Measurements from ENCODE around the gene HYAL1.

HYAL1 gene

GRCh38 chr3:50334339-50335075, 31.1 kb upstream of the HYAL1 start:
- DNase-seq (ENCODE audit: low read depth) = no peak

DNA sequence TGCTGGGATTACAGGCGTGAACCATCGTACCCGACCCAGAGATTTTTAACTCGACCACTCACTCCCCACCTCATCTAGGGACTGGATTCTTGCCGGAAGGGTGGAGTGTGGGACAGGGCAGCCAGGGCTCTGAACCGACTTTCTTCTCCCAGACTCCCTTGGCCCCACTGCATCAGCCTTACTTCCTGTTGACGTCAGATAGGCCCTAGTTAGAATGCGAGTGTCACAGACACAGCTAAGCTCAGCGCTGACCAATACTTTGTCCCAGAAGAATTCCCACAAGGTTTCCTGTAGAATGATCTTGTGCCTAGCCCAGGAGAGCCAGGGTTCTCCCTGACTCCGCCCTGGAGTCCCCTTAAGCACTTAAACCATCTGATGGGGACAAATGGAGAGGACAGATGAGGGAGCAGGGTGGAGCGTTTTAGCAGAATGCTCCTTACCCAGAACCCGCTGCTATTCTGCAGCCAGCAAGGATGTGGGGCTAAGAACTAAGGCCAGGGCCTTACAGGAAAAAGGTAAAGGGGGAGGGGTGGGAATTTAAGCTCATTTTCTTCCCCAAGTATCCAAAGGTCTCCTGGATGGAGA, 30.5 kb upstream of the HYAL1 start:
- no peak for DNase-seq (ENCODE audit: low read depth)

GRCh38 chr3:50331364-50331907, 28.1 kb upstream of the HYAL1 start:
- DNase-seq (ENCODE audit: low read depth) = no peak

DNA sequence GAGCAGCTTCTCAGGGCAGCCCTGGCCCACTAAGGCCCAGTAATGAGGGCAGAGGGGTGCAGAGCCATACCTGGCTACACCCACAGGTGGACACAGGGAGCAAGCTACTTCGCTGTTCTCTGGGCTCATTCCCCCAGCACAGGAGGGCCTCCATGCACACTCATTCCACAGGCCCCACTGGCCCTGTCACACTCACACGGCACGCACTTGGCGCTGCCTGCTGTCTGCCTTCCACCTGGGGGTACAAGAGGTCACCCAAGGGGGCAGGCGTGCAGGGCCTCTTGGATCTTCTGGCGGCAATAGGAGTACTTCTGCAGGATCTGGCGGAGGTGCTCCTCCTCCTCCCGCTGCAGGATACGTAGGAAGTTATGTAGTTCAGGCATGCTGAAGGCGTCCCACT, 27.0 kb upstream of the HYAL1 start:
- no peak for DNase-seq (ENCODE audit: low read depth)

- DNase-seq (ENCODE audit: low read depth) = peak; percentile 82
Measured at GRCh38 chr3:50327943-50328691, 24.7 kb upstream of the HYAL1 start, which contains the start of gene TUSC2. TUSC2 (minus strand) TSS chr3:50328223; CDS start chr3:50328099, 124 bp downstream.

- no peak for DNase-seq (ENCODE audit: low read depth)
Measured at GRCh38 chr3:50327129-50327528, 23.8 kb upstream of the HYAL1 start.

DNA sequence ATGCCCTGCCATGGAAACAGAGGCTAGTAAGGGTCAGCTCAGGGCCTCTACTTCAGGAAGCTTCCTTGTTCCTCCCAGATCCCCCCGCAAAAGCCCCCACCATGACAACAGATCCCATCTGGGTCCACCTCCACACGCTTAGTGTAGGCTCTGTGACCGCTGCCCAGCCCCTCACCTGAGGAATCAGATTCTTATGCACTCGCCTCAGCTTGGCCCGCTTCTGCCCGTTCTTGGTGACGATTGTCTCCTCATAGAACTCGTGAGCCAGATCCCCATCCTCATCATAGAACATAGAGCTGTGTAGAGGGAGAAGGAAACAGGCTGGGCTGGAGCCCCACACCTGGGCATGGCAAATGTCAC, 22.8 kb upstream of the HYAL1 start:
- DNase-seq (ENCODE audit: low read depth) = no peak

- DNase-seq (ENCODE audit: low read depth) = no peak
Measured at GRCh38 chr3:50325497-50326181, 22.3 kb upstream of the HYAL1 start.

- DNase-seq (ENCODE audit: low read depth) = no peak
Measured at GRCh38 chr3:50325113-50325480, 21.7 kb upstream of the HYAL1 start.

DNA sequence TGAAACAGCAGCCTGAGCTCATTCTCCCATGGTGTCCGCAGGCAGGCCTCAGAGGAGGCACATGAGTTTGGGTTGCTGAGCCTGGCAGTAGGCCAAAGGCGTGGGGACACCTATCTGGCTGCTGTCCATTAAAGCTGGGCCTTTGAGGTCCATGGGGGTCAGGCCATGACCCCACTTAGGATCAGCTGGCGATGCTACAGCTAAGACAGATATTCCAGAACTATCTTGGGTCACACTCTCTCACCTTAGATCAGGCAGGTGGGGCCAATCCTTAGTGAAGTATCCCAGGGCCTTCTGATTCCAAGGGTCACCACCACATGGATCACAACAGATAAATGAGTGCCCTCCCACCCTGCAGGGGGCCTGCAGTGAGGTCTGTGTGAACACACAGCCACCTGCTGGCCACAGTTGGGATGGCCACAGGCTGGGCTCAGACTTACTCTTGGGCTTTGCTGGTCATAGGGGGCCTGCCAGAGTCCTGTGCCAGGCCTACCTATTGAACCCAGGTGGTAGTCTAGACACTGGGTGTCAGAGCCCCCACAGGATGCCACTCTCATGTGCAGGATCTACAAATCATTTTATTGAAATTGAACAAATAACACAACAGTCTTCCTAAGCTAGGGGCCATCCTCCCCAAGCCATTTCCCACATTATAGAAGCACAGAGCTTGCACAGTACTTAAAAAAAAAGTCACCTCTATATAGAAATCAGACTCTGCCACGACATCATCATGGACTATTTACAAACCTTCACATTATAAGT, 21.2 kb upstream of the HYAL1 start:
- no peak for DNase-seq (ENCODE audit: low read depth)

DNA sequence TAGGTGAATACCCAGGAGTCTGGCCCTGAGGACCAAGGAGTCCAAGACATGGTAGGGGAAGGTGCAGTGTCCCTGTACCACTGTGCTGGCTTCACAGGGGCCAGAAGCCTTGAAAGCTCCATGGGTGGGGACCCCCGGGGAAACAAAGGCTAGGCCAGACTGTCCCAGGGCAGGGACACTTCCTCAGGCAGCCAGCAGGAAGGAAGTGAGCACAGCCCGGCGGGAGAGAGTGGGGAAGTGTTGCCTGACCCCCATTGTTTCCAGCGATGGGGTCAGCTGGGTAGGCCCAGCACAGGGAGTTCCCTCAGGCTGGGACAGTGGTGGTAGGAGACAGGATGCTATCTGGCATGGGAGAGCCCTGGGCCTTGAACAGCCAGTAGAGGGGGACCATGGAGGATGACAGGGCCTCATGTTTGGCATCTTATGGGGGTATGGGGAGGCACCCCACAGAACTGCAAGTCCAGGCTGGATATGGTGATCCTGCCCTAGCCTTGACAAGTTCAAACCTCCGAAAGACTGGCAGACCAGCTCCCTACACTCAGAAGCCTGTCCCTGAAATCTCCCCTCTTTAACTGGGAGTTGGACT, 20.3 kb upstream of the HYAL1 start:
- DNase-seq (ENCODE audit: low read depth) = no peak

DNA sequence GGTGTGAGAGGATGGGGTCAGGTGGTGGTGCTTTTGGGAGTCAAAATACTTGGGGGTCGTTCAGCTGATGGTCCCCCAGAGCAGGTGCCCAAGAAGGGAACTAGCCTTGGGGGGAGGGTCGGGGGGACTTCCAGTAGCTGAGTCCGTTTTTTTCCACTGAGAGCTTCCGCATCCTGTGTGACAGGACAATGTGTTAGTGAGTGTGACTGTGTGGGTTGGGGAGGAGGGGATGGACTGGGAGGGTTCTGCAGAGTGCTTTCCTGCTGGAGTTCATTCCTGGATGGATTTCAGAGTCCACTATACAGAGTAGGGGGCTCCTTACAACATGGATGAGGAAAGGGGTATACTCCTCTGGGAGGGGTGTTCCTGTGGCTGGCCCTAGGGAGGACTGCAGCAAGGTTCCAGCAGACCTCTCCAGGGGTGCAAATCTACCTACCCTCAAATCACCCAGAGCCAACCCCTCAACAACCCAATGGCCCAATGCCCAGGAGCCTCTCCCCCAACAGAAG, 19.8 kb upstream of the HYAL1 start:
- DNase-seq (ENCODE audit: low read depth) = no peak

- DNase-seq (ENCODE audit: low read depth) = no peak
Measured at GRCh38 chr3:50322386-50323091, 19.2 kb upstream of the HYAL1 start, which contains the start of gene HYAL2. HYAL2 (minus strand) TSS chr3:50322745; CDS start chr3:50320489, 2,256 bp downstream.

- DNase-seq (ENCODE audit: low read depth) = no peak
Measured at GRCh38 chr3:50322115-50322385, 18.7 kb upstream of the HYAL1 start.

DNA sequence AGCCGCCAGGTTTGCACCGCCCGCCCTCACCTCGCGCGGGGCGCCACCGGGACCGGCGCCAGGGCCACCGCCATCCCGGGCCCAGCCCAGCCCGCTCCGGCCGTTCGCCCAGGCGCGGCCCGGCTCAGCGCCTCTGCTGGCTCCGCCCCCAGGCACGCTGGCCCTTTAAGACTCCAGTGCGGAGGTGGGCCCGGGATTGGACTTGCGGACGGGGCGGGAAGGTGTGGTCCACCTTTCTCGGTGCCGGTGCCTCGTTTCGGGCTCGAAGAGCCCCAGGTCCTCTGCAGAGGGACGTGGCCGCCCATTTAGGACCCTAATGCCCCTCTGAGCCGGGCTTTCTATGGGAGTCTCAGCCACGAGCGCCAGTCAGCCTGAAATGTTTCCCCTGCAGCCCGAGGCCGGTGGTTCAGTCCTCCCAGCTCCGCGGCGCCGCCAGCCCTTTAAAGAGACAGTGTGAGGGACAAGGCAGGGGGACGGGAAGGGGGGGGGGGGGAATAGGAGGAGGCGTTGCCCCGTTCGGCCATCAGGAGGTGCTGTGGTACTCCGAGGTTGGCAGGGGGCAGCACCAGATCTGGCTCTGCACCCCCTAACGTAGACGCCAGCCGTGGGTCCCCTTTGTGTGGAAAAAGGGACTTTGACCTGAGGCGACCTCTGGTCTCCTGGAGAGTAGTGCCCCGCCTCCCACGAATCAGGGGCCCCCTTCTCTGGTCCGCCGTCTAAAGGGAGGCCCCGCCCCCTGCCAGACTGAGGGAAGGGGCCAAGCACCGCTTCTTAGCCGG, 18.2 kb upstream of the HYAL1 start:
- no peak for DNase-seq (ENCODE audit: low read depth)

DNA sequence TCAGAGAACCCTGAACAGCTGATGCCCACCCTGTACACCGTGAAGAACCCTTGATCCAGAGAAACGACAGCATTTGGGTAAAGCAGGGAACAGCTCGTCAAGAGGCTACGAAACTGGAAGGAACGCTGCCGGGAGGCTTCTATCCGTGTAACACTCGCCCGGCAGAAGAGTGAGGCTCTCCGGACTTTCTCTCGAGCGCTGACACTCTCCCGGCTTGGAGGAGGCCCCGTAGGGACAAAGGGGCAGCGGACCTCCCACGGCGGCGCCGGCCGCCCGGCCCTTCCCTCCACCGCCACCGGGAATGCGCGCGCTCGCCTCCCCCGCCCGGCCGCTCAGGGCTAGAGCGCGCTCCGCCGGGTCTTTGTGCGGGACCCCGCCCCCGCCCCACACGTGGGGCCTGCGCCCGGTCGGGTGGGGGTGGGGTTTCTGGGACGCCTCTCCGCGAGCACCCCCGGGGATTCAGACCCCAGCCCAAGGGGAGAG, 17.5 kb upstream of the HYAL1 start:
- no peak for DNase-seq (ENCODE audit: low read depth)

DNA sequence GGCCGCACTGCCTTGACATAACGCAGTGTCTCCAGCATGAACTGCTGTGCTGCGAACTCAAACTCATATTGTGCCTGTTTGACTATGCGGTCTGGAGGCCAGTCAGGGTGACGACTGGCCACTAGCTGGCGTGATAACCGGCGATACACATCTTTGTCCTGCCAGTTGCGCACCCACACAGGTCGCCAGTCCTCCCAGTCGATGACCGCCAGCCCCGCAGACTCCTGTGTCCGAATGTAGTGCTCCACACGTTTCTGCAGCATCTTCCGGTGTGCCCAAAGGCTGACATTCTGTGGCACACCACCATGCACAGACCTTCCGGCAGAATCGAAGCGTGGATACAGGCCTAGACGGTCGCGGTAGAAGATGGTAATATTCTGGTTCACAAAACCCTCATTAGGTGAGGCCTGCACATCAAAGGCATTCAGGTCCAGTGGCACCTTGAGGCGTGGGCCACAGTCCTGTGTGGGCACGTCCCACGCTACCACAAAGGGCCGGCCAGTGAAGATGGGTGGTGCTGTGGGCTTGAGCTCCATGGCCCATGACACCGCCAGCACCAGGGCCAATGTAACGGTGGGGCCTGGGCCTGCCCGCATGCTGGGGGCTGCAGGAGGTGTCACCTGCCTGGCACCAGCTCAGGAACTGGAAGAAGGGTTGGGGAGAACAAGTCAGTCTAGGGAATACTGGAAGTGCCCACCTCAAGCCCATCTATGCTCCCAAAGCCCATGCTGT, 16.7 kb upstream of the HYAL1 start:
- DNase-seq (ENCODE audit: low read depth) = no peak

GRCh38 chr3:50319181-50319893, 16.0 kb upstream of the HYAL1 start:
- DNase-seq (ENCODE audit: low read depth) = no peak

Measured in non-pigmented ciliary epithelial cell (primary cell).